Measurements from ENCODE around the gene RTN4R.

DNA sequence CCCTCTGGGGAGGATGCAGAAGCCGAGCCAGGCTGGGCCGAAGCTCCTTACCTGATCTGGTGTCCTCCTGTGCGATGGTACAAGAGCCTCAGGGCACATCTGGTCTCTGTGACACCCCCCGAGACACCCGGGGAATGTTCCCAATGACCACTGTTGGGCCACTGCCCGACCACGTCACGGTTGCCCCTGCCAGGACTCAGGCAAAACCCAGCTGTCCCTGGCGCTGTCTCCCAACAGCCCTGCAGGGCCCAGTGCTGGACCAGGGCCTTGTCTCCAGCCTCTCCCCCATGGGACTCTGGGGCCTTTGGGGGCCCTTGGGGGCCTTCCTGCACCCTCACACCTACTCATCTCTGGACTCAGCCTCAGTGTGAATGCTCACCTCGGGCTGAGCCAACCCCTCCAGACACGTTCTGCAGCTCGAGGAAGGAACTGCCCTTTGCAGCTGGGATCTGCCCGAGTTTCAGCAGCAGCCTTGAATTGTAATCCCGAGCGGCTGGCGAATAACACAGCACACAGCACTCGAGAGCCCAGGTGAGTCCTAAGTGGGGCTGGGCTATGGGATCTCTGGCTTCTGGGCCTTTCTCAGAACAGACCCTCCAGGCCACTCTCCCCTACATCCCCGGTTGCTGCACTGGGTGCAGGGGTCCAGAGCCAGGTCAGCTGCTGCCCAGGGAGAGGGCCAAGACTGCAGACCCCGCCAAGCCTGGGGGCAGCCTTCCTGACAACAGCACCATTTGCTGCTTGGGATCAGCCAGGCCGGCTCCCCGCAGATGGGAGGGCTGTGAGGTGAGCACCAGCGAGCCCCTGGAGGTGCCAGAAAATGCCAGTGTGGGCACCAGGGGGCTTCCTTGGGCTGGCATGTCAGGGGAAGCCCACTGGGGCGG, 39.8 kb downstream of the RTN4R start:
- TF ChIP-seq, protein P1, sequence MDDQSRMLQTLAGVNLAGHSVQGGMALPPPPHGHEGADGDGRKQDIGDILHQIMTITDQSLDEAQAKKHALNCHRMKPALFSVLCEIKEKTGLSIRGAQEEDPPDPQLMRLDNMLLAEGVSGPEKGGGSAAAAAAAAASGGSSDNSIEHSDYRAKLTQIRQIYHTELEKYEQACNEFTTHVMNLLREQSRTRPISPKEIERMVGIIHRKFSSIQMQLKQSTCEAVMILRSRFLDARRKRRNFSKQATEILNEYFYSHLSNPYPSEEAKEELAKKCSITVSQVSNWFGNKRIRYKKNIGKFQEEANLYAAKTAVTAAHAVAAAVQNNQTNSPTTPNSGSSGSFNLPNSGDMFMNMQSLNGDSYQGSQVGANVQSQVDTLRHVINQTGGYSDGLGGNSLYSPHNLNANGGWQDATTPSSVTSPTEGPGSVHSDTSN (IDR thresholded peaks at IDR 0.05), result no peak
- TF ChIP-seq TAF1 (IDR thresholded peaks at IDR 0.05; ENCODE audit: borderline replicate concordance, low read depth, low read length), result no peak
- TF ChIP-seq EZH2phosphoT487 (IDR thresholded peaks at IDR 0.05; ENCODE audit: borderline replicate concordance, low read depth), result no peak
- TF ChIP-seq GATA2 (CRISPR knock-in tag; IDR thresholded peaks at IDR 0.05), result no peak
- TF ChIP-seq, protein P2, sequence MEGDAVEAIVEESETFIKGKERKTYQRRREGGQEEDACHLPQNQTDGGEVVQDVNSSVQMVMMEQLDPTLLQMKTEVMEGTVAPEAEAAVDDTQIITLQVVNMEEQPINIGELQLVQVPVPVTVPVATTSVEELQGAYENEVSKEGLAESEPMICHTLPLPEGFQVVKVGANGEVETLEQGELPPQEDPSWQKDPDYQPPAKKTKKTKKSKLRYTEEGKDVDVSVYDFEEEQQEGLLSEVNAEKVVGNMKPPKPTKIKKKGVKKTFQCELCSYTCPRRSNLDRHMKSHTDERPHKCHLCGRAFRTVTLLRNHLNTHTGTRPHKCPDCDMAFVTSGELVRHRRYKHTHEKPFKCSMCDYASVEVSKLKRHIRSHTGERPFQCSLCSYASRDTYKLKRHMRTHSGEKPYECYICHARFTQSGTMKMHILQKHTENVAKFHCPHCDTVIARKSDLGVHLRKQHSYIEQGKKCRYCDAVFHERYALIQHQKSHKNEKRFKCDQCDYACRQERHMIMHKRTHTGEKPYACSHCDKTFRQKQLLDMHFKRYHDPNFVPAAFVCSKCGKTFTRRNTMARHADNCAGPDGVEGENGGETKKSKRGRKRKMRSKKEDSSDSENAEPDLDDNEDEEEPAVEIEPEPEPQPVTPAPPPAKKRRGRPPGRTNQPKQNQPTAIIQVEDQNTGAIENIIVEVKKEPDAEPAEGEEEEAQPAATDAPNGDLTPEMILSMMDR (IDR thresholded peaks at IDR 0.05), result no peak
- TF ChIP-seq FOSL2 (IDR thresholded peaks at IDR 0.05; ENCODE audit: borderline replicate concordance, low read depth), result no peak
- no peak for TF ChIP-seq FOXJ3 (CRISPR knock-in tag; IDR thresholded peaks at IDR 0.05)
- no peak for TF ChIP-seq POLR2AphosphoS5 (IDR thresholded peaks at IDR 0.05; ENCODE audit: low read depth, low read length)
- TF ChIP-seq MEF2A (IDR thresholded peaks at IDR 0.05; ENCODE audit: borderline replicate concordance, low read depth), result no peak
